ENCODE results near the gene TUT4.

DNA sequence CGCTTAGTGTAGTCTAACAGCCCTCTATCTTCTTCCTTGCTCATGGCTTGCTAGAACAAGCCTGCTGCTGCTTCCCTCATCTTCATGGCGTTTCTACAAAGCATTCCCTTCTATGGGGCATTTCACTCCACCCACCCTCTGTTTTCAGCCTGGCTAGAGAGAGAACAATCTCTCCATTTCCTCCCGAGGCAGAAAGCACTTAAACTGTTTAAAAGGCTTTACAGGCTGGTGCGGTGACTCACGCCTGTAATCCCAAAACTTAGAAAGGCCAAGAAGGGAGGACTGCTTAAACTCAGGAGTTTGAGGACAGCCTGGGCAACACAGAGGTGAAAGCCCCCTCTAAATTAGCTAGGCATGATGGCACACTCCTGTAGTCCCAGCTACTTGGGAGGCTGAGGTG, 166.4 kb downstream of the TUT4 start:
- no peak for TF ChIP-seq TARDBP (IDR thresholded peaks at IDR 0.05)
- no peak for TF ChIP-seq SUZ12 (IDR thresholded peaks at IDR 0.05)
- no peak for TF ChIP-seq SP1 (IDR thresholded peaks at IDR 0.05)
- TF ChIP-seq ZNF384 (IDR thresholded peaks at IDR 0.05) = no peak
- TF ChIP-seq BHLHE40 (IDR thresholded peaks at IDR 0.05; ENCODE audit: borderline replicate concordance) = no peak
- TF ChIP-seq, protein P1, sequence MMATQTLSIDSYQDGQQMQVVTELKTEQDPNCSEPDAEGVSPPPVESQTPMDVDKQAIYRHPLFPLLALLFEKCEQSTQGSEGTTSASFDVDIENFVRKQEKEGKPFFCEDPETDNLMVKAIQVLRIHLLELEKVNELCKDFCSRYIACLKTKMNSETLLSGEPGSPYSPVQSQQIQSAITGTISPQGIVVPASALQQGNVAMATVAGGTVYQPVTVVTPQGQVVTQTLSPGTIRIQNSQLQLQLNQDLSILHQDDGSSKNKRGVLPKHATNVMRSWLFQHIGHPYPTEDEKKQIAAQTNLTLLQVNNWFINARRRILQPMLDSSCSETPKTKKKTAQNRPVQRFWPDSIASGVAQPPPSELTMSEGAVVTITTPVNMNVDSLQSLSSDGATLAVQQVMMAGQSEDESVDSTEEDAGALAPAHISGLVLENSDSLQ (IDR thresholded peaks at IDR 0.05) = no peak
- no peak for TF ChIP-seq ELF4 (IDR thresholded peaks at IDR 0.05)
- no peak for TF ChIP-seq FOXK2 (IDR thresholded peaks at IDR 0.05)
- TF ChIP-seq CTBP1 (IDR thresholded peaks at IDR 0.05; ENCODE audit: borderline replicate concordance) = no peak
- TF ChIP-seq FOXA1 (IDR thresholded peaks at IDR 0.05) = no peak
- TF ChIP-seq FOXM1 (IDR thresholded peaks at IDR 0.05; ENCODE audit: borderline replicate concordance) = no peak
- TF ChIP-seq NFRKB (IDR thresholded peaks at IDR 0.05) = no peak

Measured in HEK293T (cell line).